Lower leg skin (tissue), 3 donors: ENCODE results near the gene IMMP1L.

Experiments
- CTCF ChIP-seq, 3 donors: fragments of 450-650 bp; IDR thresholded peaks; one replicate each; pipeline ENCODE4 v1.5.1; 2016; ENCODE audit warnings: antibody characterized with exemption in 3 of 3, mild to moderate bottlenecking in 3 of 3, moderate library complexity in 2 of 3
- POLR2A ChIP-seq, 2 donors: fragments of 450-650 bp; IDR thresholded peaks; one replicate each; pipeline ENCODE4 v1.6.1; 2016 to 2017; ENCODE audit warnings: antibody characterized with exemption in 2 of 2, mild to moderate bottlenecking in 1 of 2, moderate library complexity in 1 of 2

DNA sequence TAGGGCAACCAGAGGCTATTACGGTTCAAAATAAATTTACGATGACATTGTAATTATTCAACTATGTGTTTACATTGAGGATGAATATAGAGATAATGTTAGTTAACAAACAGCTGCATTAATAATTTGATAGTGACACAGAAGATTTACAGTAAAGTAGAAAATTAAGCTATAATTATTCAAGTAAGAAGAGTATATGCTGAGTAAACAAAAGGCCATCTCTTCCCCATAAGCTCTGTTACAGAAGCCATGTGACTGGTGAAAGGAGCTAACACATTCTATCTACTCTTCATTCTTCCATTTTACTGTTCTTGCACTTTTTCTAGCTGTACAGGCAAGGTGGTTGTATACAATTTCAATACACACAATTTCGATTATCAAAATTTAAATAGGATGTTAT is 54.2 kb downstream of the IMMP1L start:
- TF ChIP-seq CTCF (IDR thresholded peaks at IDR 0.05) (no peak), POLR2A (IDR thresholded peaks at IDR 0.05) (no peak)
